Gastroesophageal sphincter (tissue), 3 donors: Measurements from ENCODE around the gene AKR1B1.

Experiments
- CTCF ChIP-seq, 4 experiments: fragments of 200-600 bp in 2 of 4; fragments of 450-650 bp in 2 of 4; sonication (generic) in 1 of 4; IDR thresholded peaks; one replicate each; pipeline ENCODE4 v1.5.1; 2017 to 2019; ENCODE audit warnings: antibody characterized with exemption in 4 of 4, mild to moderate bottlenecking in 2 of 4, moderate library complexity in 2 of 4
- POLR2AphosphoS5 ChIP-seq: sonication (generic); formaldehyde crosslinking; IDR thresholded peaks from one replicate; pipeline ENCODE4 v1.6.1; 2017; ENCODE audit warnings: antibody characterized with exemption

- TF ChIP-seq CTCF (IDR thresholded peaks at IDR 0.05) (no peak), POLR2AphosphoS5 (no peak)
Observed at GRCh38 chr7:134474828-134475227, 15.9 kb upstream of the AKR1B1 start.
